ENCODE measurements around the gene SLC38A7.

GRCh38 chr16:58654560-58655214 is 29.9 kb downstream of the SLC38A7 start:
- TF ChIP-seq POLR2A (IDR thresholded peaks at IDR 0.05; ENCODE audit: low read depth, low read length) (no peak), CTCF (IDR thresholded peaks at IDR 0.05; ENCODE audit: extremely low read depth in 1 of 2, insufficient read depth in 1 of 2, low read depth in 1 of 2, low read length in 2 of 2) (no peak), EZH2 (IDR thresholded peaks at IDR 0.05; ENCODE audit: borderline replicate concordance, low read depth, low read length, severe bottlenecking) (no peak), MYC (IDR thresholded peaks at IDR 0.05; ENCODE audit: low read depth, low read length) (no peak), MAX (IDR thresholded peaks at IDR 0.05; ENCODE audit: insufficient read depth, insufficient read length) (no peak), GATA2 (IDR thresholded peaks at IDR 0.05; ENCODE audit: insufficient read depth, insufficient read length, low read depth, low read length) (no peak), FOS (IDR thresholded peaks at IDR 0.05; ENCODE audit: borderline replicate concordance, insufficient read depth, low read length) (no peak), POLR2AphosphoS5 (IDR thresholded peaks at IDR 0.05; ENCODE audit: insufficient read depth, low read depth, low read length) (no peak), JUN (IDR thresholded peaks at IDR 0.05; ENCODE audit: borderline replicate concordance, insufficient read depth, insufficient read length, low read depth) (no peak)

Measured in endothelial cell of umbilical vein (primary cell).